A549 (cell line): ENCODE data around the gene CMIP. TPM values are rescaled to one million over a fixed set of nuclear protein-coding genes. Genes with fewer than 3 reads are reported as not detected.

Experiments used
- ATAC-seq, 2 experiments: fragments of 200-7000 bp in 1 of 2; fragments of >200 bp in 1 of 2; cut with Nextera tagmentation in 1 of 2; cut with Tn5 transposase in 1 of 2; 3 replicates each; pipeline versions ENCODE4 v1.8.0 to v1.9.1; 2018 to 2020; ENCODE audit warnings: mild to moderate bottlenecking in 1 of 2, moderate library complexity in 1 of 2
- CTCF ChIA-PET: fragments of 300-600 bp; sonication (Branson Sonifier 250); formaldehyde crosslinking; extraction: SDS; loops from one replicate; lab custom pipeline; 2021; ENCODE audit warnings: antibody characterized with exemption, inconsistent platforms; lab: Yijun Ruan, JAX
- POLR2A ChIA-PET: fragments of 350-600 bp; formaldehyde crosslinking; extraction: SDS; loops from one replicate; lab custom pipeline; 2021; ENCODE audit warnings: antibody characterized with exemption, inconsistent platforms; lab: Yijun Ruan, JAX
- DNase-seq, 2 experiments: peaks; one replicate each; pipeline versions ENCODE4 v3.0.0 to v3.0.0-alpha.2; 2011 to 2016; ENCODE audit warnings: low read depth in 1 of 2, low spot score in 1 of 2
- FAIRE-seq: peaks from 2 replicates; lab custom pipeline; 2011; peaks lifted over from hg19 to GRCh38; lab: Jason Lieb, UNC
- H3K27ac ChIP-seq, 2 experiments: fragments of >200 bp; sonication (Bioruptor Twin); formaldehyde crosslinking; 3 replicates each; pipeline ENCODE4 v1.5.1; 2016 to 2017
- H3K4me1 ChIP-seq: fragments of >200 bp; sonication (Bioruptor Twin); formaldehyde crosslinking; 3 replicates; pipeline ENCODE4 v1.6.1; 2016
- H3K4me2 ChIP-seq: fragments of >200 bp; sonication (Bioruptor Twin); formaldehyde crosslinking; 3 replicates; pipeline ENCODE4 v1.6.1; 2016
- H3K4me3 ChIP-seq: fragments of >200 bp; sonication (Bioruptor Twin); formaldehyde crosslinking; 3 replicates; pipeline ENCODE4 v1.5.1; 2016
- H3K9me3 ChIP-seq: fragments of >200 bp; sonication (Bioruptor Twin); formaldehyde crosslinking; 3 replicates; pipeline ENCODE4 v1.6.1; 2016
- CEBPB ChIP-seq, 2 experiments: fragments of >200 bp in 1 of 2; sonication (Bioruptor Twin) in 1 of 2; formaldehyde crosslinking in 1 of 2; IDR thresholded peaks; 2 replicates each; pipeline ENCODE4 v1.6.1; 2012 to 2016
- FOSL2 ChIP-seq, 2 experiments: fragments of 450-650 bp in 1 of 2; fragments of >200 bp in 1 of 2; sonication (Bioruptor Twin) in 1 of 2; formaldehyde crosslinking; IDR thresholded peaks; 2 replicates each; pipeline versions ENCODE4 v1.5.0 to v1.6.1; 2016 to 2020; ENCODE audit warnings: mild to moderate bottlenecking in 1 of 2, moderate library complexity in 1 of 2
- HOXA7 ChIP-seq: fragments of 250-450 bp; sonication (Bioruptor Pico); IDR thresholded peaks from 2 replicates; pipeline ENCODE4 v1.5.0; 2020; ENCODE audit warnings: mild to moderate bottlenecking, moderate library complexity
- JUN ChIP-seq, 2 experiments: fragments of >200 bp; sonication (Bioruptor Twin); formaldehyde crosslinking; IDR thresholded peaks; 2 replicates in 1 of 2; 3 replicates in 1 of 2; pipeline ENCODE4 v1.6.1; 2016 to 2017
- NR3C1 ChIP-seq: fragments of >200 bp; sonication (Bioruptor Twin); formaldehyde crosslinking; IDR thresholded peaks from 3 replicates; pipeline ENCODE4 v1.6.1; 2017
- POLR2AphosphoS2 ChIP-seq: conservative IDR thresholded peaks from 2 replicates; pipeline ENCODE4 v1.6.1; 2012; ENCODE audit warnings: low read length, improper control_type of control experiment, inconsistent platforms
- RNF2 ChIP-seq: fragments of 200-600 bp; sonication (generic); IDR thresholded peaks from 2 replicates; pipeline ENCODE4 v1.6.1; 2016; ENCODE audit warnings: low read depth, mild to moderate bottlenecking, antibody characterized with exemption, moderate library complexity, borderline replicate concordance
- SREBF2 ChIP-seq: fragments of 450-650 bp; IDR thresholded peaks from 2 replicates; pipeline ENCODE4 v1.6.1; 2014; ENCODE audit warnings: mild to moderate bottlenecking, moderate library complexity
- ZFP36 ChIP-seq: fragments of 450-650 bp; IDR thresholded peaks from 2 replicates; pipeline ENCODE4 v1.6.1; 2014; ENCODE audit warnings: borderline replicate concordance; ENCODE audit not compliant: partially characterized antibody
- WGBS: methylation state at CpG from one replicate; pipeline ENCODE4 v1.1.6; 2017; ENCODE audit errors: missing lambda C conversion rate; 5-methylcytosine and 5-hydroxymethylcytosine counted together
- polyA plus RNA-seq, 4 experiments: library from polyadenylated mRNA; depleted of rRNA in 3 of 4; stranded (reverse); fragments of >200 nt; fragmentation: RNase III in 1 of 4; extraction: RNeasy Plus Mini Kit Qiagen cat#74134 plus additional on column Dnase treatment in 1 of 4; gene quantifications; 2 replicates in 3 of 4; 3 replicates in 1 of 4; pipeline ENCODE4 v1.2.3, GENCODE V29; 2011 to 2017
- TF ChIP-seq, protein P1 (sequence below): fragments of 450-650 bp; IDR thresholded peaks from 2 replicates; pipeline ENCODE4 v1.6.1; 2014; ENCODE audit warnings: antibody characterized with exemption
- TF ChIP-seq, protein P2 (sequence below): fragments of >200 bp; sonication (Bioruptor Twin); formaldehyde crosslinking; IDR thresholded peaks from 3 replicates; pipeline ENCODE4 v1.5.1; 2016
- TF ChIP-seq, protein P3 (sequence below): fragments of 250-450 bp; sonication (Bioruptor Pico); IDR thresholded peaks from 2 replicates; pipeline ENCODE4 v1.5.0; 2020; ENCODE audit warnings: low read depth, mild to moderate bottlenecking, moderate library complexity

CMIP gene
- polyA plus RNA-seq, 2 of the 4 experiments (the other 2 are of a cell fraction) = 21.6 to 125 TPM

DNA sequence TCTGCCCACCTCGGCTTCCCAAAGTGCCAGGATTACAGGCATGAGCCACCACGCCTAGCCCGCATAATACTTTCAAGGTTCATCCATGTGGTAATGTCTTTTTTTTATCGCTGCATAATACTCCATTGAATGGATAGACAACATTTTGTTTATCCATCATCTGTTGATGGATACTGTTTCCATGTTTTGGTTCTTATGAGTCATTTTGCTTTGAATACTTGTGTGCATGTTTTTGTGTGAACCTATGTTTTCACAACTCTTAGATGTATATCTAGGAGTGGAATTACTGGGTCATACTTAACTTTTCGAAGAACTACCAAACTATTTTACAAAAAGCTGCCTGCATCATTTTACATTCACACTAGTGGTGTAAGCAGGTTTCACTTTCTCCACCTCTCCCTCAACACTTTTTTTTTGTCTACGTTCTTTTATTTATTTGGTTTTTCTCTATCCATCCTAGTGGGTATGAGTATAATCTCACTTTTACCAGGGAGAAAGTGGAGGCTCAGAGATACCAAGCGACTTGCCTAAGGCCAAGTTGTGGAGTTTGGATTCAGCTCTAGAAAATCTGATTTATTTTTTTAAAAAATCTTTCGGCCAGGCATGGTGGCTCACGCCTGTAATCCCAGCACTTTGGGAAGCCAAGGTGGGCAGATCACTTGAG lies 151.2 kb downstream of the CMIP start:
- FAIRE-seq = no peak
- no peak for ATAC-seq
- Histone ChIP-seq H3K4me1 (peaks cover 54% of the 10 kb centered on the region), H3K9me3 (no peaks in the 10 kb centered on the region), H3K4me3 (no peak overlapping the region), H3K27ac (no peak overlapping the region), H3K4me2 (no peak overlapping the region)
- DNase-seq = peak in 1 of 2 experiments; percentile 38
- ChIA-PET POLR2A (no interaction called here), CTCF (interaction anchor here (1.0 kb wide), 1 partner anchor 13 kb away, joined by 3 read pairs; no protein-coding TSS in a partner anchor)
- WGBS = 94% methylated on average over 9 of the region's 9 CpGs
- TF ChIP-seq SREBF2 = no peak
- no peak for TF ChIP-seq FOSL2 (IDR thresholded peaks at IDR 0.05)
- peak; percentile 57; the same call in 1 of the 2 replicates for TF ChIP-seq FOSL2 (CRISPR knock-in tag; IDR thresholded peaks at IDR 0.05)

DNA sequence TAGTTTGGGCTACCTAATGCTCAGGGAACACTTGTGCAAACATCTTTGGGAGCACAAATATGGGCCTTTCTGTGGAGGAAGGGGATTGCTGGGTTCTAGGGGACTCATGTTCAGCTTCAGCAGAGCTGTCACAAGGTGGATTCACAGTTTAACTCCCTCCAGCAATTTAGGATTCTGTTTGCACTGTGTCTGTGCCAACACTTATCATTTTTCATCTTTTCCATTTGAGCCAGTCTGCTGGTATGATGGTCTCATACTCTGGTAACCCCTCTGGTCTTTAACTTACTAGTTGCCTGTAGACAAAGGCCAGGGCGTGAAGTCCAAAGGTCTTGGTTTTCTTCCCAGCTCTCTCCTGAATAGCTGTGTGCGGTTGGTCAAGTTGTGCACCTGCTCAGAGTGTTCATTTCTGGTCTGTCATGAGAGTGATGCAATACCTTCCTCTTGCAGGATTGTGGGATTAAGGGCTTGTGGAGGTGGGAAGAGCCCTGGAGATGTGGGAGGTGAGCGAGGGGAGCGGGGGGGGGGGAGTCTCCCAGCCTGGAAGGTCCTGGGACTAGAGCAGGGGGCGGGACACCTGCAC lies 152.6 kb downstream of the CMIP start:
- H3K4me3 ChIP-seq = no peak overlapping the region
- H3K27ac ChIP-seq = peak overlapping the region in 1 of 2 experiments; percentile 39; a peak in 3 of 6 replicates
- TF ChIP-seq HOXA7 (no peak), ZFP36 (peak; percentile 24), RNF2 (no peak), NR3C1 (no peak), JUN (IDR thresholded peaks at IDR 0.05) (no peak), CEBPB (IDR thresholded peaks at IDR 0.05) (peak; percentile 22 to 64; a peak in 2 of 4 replicates)
- no peak for DNase-seq
- no peaks in the 10 kb centered on the region for H3K9me3 ChIP-seq
- CTCF ChIA-PET = interaction anchor here (1.0 to 2.4 kb wide), 4 partner anchors 10 to 133 kb away, joined by 3 to 13 read pairs (median 4); no protein-coding TSS in a partner anchor
- no peak for ATAC-seq
- 95% methylated on average over 4 of the region's 5 CpGs for WGBS
- FAIRE-seq = no peak
- POLR2A ChIA-PET = no interaction called here
- peaks cover 63% of the 10 kb centered on the region for H3K4me1 ChIP-seq
- H3K4me2 ChIP-seq = no peak overlapping the region

DNA sequence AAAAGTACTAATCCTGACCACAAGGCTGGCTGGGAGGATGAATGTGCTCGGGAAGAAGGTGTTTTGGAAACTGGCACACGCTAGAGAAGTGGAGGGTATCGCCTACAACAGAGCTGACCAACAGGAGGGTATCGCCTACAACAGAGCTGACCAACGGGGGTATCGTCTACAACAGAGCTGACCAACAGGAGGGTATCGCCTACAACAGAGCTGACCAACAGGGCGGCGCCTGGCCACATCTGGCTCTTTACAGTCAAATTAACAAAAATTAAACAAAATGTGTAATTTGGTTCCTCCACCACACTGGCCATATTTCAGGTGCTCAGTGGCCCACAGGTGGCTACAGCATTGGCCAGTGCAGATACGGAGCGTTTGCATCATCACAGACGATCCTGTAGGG lies 153.5 kb downstream of the CMIP start:
- peak in 1 of 2 experiments; percentile 29; a peak in 2 of 6 replicates for ATAC-seq
- no peak overlapping the region; a peak in 2 of 6 replicates for H3K27ac ChIP-seq
- H3K4me1 ChIP-seq = peaks cover 62% of the 10 kb centered on the region
- TF ChIP-seq, protein P1, sequence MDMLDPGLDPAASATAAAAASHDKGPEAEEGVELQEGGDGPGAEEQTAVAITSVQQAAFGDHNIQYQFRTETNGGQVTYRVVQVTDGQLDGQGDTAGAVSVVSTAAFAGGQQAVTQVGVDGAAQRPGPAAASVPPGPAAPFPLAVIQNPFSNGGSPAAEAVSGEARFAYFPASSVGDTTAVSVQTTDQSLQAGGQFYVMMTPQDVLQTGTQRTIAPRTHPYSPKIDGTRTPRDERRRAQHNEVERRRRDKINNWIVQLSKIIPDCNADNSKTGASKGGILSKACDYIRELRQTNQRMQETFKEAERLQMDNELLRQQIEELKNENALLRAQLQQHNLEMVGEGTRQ = no peak
- no peak for TF ChIP-seq NR3C1
- TF ChIP-seq, protein P2, sequence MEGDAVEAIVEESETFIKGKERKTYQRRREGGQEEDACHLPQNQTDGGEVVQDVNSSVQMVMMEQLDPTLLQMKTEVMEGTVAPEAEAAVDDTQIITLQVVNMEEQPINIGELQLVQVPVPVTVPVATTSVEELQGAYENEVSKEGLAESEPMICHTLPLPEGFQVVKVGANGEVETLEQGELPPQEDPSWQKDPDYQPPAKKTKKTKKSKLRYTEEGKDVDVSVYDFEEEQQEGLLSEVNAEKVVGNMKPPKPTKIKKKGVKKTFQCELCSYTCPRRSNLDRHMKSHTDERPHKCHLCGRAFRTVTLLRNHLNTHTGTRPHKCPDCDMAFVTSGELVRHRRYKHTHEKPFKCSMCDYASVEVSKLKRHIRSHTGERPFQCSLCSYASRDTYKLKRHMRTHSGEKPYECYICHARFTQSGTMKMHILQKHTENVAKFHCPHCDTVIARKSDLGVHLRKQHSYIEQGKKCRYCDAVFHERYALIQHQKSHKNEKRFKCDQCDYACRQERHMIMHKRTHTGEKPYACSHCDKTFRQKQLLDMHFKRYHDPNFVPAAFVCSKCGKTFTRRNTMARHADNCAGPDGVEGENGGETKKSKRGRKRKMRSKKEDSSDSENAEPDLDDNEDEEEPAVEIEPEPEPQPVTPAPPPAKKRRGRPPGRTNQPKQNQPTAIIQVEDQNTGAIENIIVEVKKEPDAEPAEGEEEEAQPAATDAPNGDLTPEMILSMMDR = peak; percentile 34; the same call in 2 of the 3 replicates
- TF ChIP-seq, protein P3, sequence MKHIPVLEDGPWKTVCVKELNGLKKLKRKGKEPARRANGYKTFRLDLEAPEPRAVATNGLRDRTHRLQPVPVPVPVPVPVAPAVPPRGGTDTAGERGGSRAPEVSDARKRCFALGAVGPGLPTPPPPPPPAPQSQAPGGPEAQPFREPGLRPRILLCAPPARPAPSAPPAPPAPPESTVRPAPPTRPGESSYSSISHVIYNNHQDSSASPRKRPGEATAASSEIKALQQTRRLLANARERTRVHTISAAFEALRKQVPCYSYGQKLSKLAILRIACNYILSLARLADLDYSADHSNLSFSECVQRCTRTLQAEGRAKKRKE (CRISPR knock-in tag) = no peak
- no peak for TF ChIP-seq POLR2AphosphoS2
- no peak overlapping the region for H3K4me2 ChIP-seq
- no peak overlapping the region for H3K4me3 ChIP-seq
- 91% methylated on average over 12 of the region's 12 CpGs for WGBS
- DNase-seq = no peak
- ChIA-PET POLR2A (no interaction called here), CTCF (interaction anchor here (0.7 to 2.4 kb wide), 7 partner anchors 9 to 132 kb away, joined by 3 to 13 read pairs (median 3); no protein-coding TSS in a partner anchor)
- H3K9me3 ChIP-seq = no peaks in the 10 kb centered on the region
- FAIRE-seq = no peak
